SH-SY5Y (cell line): ENCODE data around the gene GRAMD1B.

Experiments
- GATA2 ChIP-seq: IDR thresholded peaks from 2 replicates; pipeline ENCODE4 v1.6.1; 2011; ENCODE audit warnings: mild to moderate bottlenecking, low read depth, low read length
- GATA3 ChIP-seq: IDR thresholded peaks from 2 replicates; pipeline ENCODE4 v1.6.1; 2011; ENCODE audit warnings: low read depth, mild to moderate bottlenecking, low read length, moderate library complexity

Gene GRAMD1B

GRCh38 chr11:123518496-123519054 lies 88.5 kb downstream of the GRAMD1B start:
- TF ChIP-seq GATA3, result no peak
- TF ChIP-seq GATA2, result no peak

- TF ChIP-seq GATA2 (no peak), GATA3 (no peak)
These were observed 89.2 kb downstream of the GRAMD1B start for GRCh38 chr11:123519055-123519796.

- TF ChIP-seq GATA2 (no peak), GATA3 (no peak)
These were observed 89.7 kb downstream of the GRAMD1B start for GRCh38 chr11:123519797-123520193.

- TF ChIP-seq GATA3 (no peak), GATA2 (no peak)
These were observed 90.9 kb downstream of the GRAMD1B start for GRCh38 chr11:123521001-123521400.

GRCh38 chr11:123521930-123522329 lies 91.9 kb downstream of the GRAMD1B start:
- TF ChIP-seq GATA2 (no peak), GATA3 (no peak)

DNA sequence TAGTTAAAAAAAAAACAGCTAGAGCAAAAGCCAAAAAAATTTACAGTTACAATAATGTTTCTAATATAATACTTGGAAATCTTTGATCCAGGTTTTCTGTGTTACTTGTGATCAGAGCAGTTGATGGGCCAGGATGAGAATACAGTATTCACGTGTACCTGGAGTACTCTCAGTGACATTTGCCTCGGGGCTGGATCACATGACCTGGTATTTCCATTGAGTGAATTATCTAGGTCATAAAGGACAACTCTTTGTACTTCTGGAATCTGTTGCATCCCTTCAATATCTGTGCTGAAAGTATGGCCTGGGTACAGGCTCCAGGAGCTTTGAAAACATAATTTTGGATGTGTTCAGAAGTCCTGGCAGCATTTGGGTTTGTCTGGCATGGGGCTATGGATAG lies 93.5 kb downstream of the GRAMD1B start:
- TF ChIP-seq GATA3, result no peak
- TF ChIP-seq GATA2, result no peak

- TF ChIP-seq GATA3 (no peak), GATA2 (no peak)
These were observed 95.0 kb downstream of the GRAMD1B start for GRCh38 chr11:123525097-123525496.

- no peak for TF ChIP-seq GATA3
- peak; percentile 81 for TF ChIP-seq GATA2
These were observed 95.4 kb downstream of the GRAMD1B start for GRCh38 chr11:123525511-123525918.

DNA sequence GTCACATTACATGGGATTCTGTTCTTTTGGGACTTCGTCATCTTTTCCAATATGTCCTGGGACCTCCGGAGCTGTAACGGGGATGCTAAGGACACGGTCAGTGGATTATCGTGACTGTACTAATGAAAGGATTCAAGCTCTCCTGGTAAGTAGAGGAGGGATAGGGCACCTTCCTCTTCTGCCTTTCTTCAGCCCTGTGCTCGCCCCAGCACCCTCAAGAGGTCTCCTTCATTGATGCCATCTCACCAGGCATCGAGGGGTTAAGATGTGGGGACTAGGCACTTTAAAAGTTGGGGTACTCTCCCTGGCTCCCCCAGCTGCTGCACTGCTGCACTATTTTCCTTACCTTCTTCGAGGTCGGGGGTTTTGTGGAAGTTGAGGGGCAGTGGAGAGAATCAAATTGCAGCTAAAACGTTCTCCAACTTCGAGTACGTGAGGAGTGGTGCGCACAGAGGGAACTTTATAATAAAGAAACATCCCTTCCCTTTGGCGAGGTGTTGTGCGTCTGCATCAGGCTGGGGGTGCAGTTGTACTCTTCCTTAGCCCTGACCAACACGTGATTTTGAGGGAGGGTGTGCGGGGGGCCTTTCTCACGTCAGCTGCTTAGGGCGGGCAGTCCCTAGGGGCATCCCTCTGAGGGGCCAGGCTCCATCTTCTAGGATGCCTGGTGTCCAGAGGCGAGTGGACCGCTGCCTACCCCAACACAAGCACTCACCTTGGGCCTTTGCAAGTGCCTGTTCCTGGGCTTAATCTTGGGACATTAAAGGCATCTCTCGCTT lies 96.1 kb downstream of the GRAMD1B start:
- no peak for TF ChIP-seq GATA2
- TF ChIP-seq GATA3, result no peak

GRCh38 chr11:123526918-123527317 lies 96.8 kb downstream of the GRAMD1B start:
- no peak for TF ChIP-seq GATA3
- TF ChIP-seq GATA2, result no peak

DNA sequence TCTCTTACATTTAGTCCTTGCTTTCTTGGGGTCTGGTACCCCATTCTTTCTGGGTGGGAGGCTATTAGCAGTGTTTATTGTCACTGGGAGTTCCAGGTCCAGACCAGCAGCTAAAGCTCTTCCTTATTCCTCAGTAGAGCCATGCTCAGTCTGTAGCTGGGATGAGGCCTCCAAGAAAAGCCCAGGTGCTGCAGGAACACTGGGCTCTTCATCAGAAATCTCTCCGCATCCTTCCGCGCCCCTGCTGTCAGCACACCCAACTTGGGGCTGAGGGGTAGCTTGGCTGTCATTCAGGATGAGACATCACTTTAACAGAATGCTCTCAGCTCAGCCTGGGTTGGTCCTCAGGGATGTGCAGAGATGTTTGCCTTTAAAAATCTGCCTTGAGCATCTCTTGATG lies 97.5 kb downstream of the GRAMD1B start:
- no peak for TF ChIP-seq GATA2
- TF ChIP-seq GATA3, result no peak

DNA sequence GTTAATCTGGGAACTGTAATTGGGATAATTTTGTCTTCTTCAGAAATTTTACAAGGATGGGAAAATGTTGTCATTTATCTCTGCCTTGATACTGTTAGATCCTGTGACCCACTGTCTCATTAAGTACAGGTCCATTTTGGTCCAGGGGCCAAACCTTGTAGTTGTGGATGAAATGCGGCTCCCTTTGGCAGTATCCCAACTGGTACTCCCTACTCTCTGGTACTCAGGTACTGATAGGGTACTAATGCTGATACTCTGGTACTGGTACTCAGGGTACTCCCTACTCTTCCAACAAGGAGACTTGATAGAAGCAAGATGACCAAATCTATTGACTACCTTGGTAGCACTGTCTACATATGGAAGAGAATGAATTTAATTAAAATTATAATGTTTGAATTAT lies 97.9 kb downstream of the GRAMD1B start:
- TF ChIP-seq GATA2, result no peak
- no peak for TF ChIP-seq GATA3

DNA sequence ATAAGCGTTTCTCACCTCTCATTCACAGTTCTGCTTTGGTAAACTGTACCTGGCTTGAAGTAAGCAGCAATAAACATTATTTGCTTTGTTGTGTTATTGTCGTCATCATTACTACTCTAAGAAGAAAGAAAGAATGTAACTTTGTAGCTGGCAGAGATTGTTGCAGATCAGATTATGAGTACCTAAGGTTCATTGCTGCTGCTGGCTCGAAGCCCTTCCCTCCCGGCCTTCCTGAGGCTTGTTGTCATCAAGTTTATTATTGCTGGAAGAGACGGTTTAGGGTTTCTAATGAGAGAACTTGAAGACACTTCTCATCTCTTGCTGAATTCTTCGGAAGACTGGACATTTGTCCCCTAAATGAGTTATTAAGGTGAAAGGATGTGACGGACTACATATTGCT lies 101.3 kb downstream of the GRAMD1B start:
- TF ChIP-seq GATA3 (no peak), GATA2 (no peak)

DNA sequence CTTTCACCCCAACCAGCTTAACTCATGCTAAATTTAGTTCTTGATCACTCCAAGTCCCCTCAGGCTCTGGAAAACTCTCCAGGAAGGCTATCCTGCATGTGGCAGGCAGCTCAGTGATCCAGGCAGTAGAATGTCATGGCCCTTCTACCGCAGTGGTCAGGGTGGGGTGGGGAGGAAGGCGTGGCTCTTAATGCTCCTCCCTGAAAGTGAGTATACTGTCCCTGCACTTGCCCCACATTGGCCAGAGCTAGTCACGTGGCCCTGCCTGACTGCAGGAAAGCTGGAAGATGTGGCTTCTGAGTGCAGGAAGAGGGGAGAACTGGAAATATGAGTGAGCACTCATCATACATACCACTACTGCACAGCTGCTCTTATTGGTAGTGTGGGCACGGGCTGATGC lies 102.1 kb downstream of the GRAMD1B start:
- TF ChIP-seq GATA2 (no peak), GATA3 (no peak)

GRCh38 chr11:123535401-123535800 lies 105.3 kb downstream of the GRAMD1B start:
- TF ChIP-seq GATA3, result no peak
- no peak for TF ChIP-seq GATA2
